ENCODE data around the gene PIP4K2C.
"Not testable (repeated sequence)": the region's sequence is repeated elsewhere in the genome, so short reads cannot be mapped to it uniquely, and the experiment has no call there.

PIP4K2C gene

GRCh38 chr12:57617942-57618341, 26.9 kb downstream of the PIP4K2C start:
- no peak for TF ChIP-seq CTCF (conservative IDR thresholded peaks at IDR 0.05)
- no peak overlapping the region for H3K27ac ChIP-seq

GRCh38 chr12:57618431-57618830, 27.4 kb downstream of the PIP4K2C start:
- not testable (repeated sequence) for H3K27ac ChIP-seq

GRCh38 chr12:57618966-57619433, 28.0 kb downstream of the PIP4K2C start:
- no peak for TF ChIP-seq CTCF (conservative IDR thresholded peaks at IDR 0.05)
- no peak overlapping the region for H3K27ac ChIP-seq

- H3K27ac ChIP-seq, result no peak overlapping the region
- no peak for TF ChIP-seq CTCF (conservative IDR thresholded peaks at IDR 0.05)
Observed at GRCh38 chr12:57619434-57620244, 28.6 kb downstream of the PIP4K2C start.

GRCh38 chr12:57620245-57620935, 29.4 kb downstream of the PIP4K2C start:
- no peak overlapping the region for H3K27ac ChIP-seq
- no peak for TF ChIP-seq CTCF (conservative IDR thresholded peaks at IDR 0.05)

GRCh38 chr12:57620936-57621496, 30.0 kb downstream of the PIP4K2C start:
- peak overlapping the region; percentile 46; the same call in 1 of the 2 replicates for H3K27ac ChIP-seq
- TF ChIP-seq CTCF (conservative IDR thresholded peaks at IDR 0.05), result no peak

GRCh38 chr12:57621497-57622292, 30.7 kb downstream of the PIP4K2C start:
- TF ChIP-seq CTCF (conservative IDR thresholded peaks at IDR 0.05), result peak; percentile 98
- peak overlapping the region; percentile 46; the same call in 1 of the 2 replicates for H3K27ac ChIP-seq

Data from VCaP (cell line).